Measurements from ENCODE around the gene NME5.

Gene NME5

GRCh38 chr5:138103319-138103637, 36.0 kb downstream of the NME5 start:
- Histone ChIP-seq H3K4me3 (ENCODE audit: low read length in 2 of 2) (no peak overlapping the region), H3K9ac (ENCODE audit: low read length in 2 of 2) (no peak overlapping the region), H3K36me3 (ENCODE audit: control insufficient read depth in 2 of 2, insufficient read depth in 2 of 2, low read length in 2 of 2) (no peaks in the 10 kb centered on the region), H3K4me1 (ENCODE audit: control insufficient read depth, insufficient read depth, low read length) (no peaks in the 10 kb centered on the region), H3K27ac (ENCODE audit: low read length) (no peak overlapping the region), H3K27me3 (ENCODE audit: control insufficient read depth in 1 of 2, insufficient read depth in 2 of 2, low read length in 2 of 2) (no peaks in the 10 kb centered on the region), H3K9me3 (ENCODE audit: control insufficient read depth in 2 of 2, low read length in 2 of 2) (no peaks in the 10 kb centered on the region)

- no peaks in the 10 kb centered on the region for H3K27me3 ChIP-seq (ENCODE audit: control insufficient read depth in 1 of 2, insufficient read depth in 2 of 2, low read length in 2 of 2)
- no peaks in the 10 kb centered on the region for H3K9me3 ChIP-seq (ENCODE audit: control insufficient read depth in 2 of 2, low read length in 2 of 2)
- no peak overlapping the region for H3K9ac ChIP-seq (ENCODE audit: low read length in 2 of 2)
- H3K27ac ChIP-seq (ENCODE audit: low read length), result no peak overlapping the region
- no peak overlapping the region for H3K4me3 ChIP-seq (ENCODE audit: low read length in 2 of 2)
- H3K36me3 ChIP-seq (ENCODE audit: control insufficient read depth in 2 of 2, insufficient read depth in 2 of 2, low read length in 2 of 2), result no peaks in the 10 kb centered on the region
- no peaks in the 10 kb centered on the region for H3K4me1 ChIP-seq (ENCODE audit: control insufficient read depth, insufficient read depth, low read length)
These were observed 36.5 kb downstream of the NME5 start for GRCh38 chr5:138102454-138103318.

- Histone ChIP-seq H3K27ac (ENCODE audit: low read length) (no peak overlapping the region), H3K9me3 (ENCODE audit: control insufficient read depth in 2 of 2, low read length in 2 of 2) (no peaks in the 10 kb centered on the region), H3K4me1 (ENCODE audit: control insufficient read depth, insufficient read depth, low read length) (no peaks in the 10 kb centered on the region), H3K9ac (ENCODE audit: low read length in 2 of 2) (no peak overlapping the region), H3K27me3 (ENCODE audit: control insufficient read depth in 1 of 2, insufficient read depth in 2 of 2, low read length in 2 of 2) (peaks cover 0 to 3% of the 10 kb centered on the region in 2 donors), H3K4me3 (ENCODE audit: low read length in 2 of 2) (no peak overlapping the region), H3K36me3 (ENCODE audit: control insufficient read depth in 2 of 2, insufficient read depth in 2 of 2, low read length in 2 of 2) (no peaks in the 10 kb centered on the region)
These were observed 42.0 kb downstream of the NME5 start for GRCh38 chr5:138096997-138097828.

GRCh38 chr5:138096363-138096762, 42.9 kb downstream of the NME5 start:
- Histone ChIP-seq H3K36me3 (ENCODE audit: control insufficient read depth in 2 of 2, insufficient read depth in 2 of 2, low read length in 2 of 2) (no peaks in the 10 kb centered on the region), H3K27me3 (ENCODE audit: control insufficient read depth in 1 of 2, insufficient read depth in 2 of 2, low read length in 2 of 2) (peaks cover 0 to 3% of the 10 kb centered on the region in 2 donors), H3K4me3 (ENCODE audit: low read length in 2 of 2) (no peak overlapping the region), H3K27ac (ENCODE audit: low read length) (no peak overlapping the region), H3K4me1 (ENCODE audit: control insufficient read depth, insufficient read depth, low read length) (no peaks in the 10 kb centered on the region), H3K9ac (ENCODE audit: low read length in 2 of 2) (no peak overlapping the region), H3K9me3 (ENCODE audit: control insufficient read depth in 2 of 2, low read length in 2 of 2) (no peaks in the 10 kb centered on the region)

- Histone ChIP-seq H3K4me3 (ENCODE audit: low read length in 2 of 2) (no peak overlapping the region), H3K9me3 (ENCODE audit: control insufficient read depth in 2 of 2, low read length in 2 of 2) (no peaks in the 10 kb centered on the region), H3K4me1 (ENCODE audit: control insufficient read depth, insufficient read depth, low read length) (no peaks in the 10 kb centered on the region), H3K27ac (ENCODE audit: low read length) (no peak overlapping the region), H3K27me3 (ENCODE audit: control insufficient read depth in 1 of 2, insufficient read depth in 2 of 2, low read length in 2 of 2) (peaks cover 0 to 3% of the 10 kb centered on the region in 2 donors), H3K36me3 (ENCODE audit: control insufficient read depth in 2 of 2, insufficient read depth in 2 of 2, low read length in 2 of 2) (no peaks in the 10 kb centered on the region), H3K9ac (ENCODE audit: low read length in 2 of 2) (no peak overlapping the region)
These were observed 43.9 kb downstream of the NME5 start for GRCh38 chr5:138095100-138095907.

- peaks cover 0 to 3% of the 10 kb centered on the region in 2 donors for H3K27me3 ChIP-seq (ENCODE audit: control insufficient read depth in 1 of 2, insufficient read depth in 2 of 2, low read length in 2 of 2)
- no peak overlapping the region for H3K27ac ChIP-seq (ENCODE audit: low read length)
- no peak overlapping the region for H3K9ac ChIP-seq (ENCODE audit: low read length in 2 of 2)
- no peaks in the 10 kb centered on the region for H3K9me3 ChIP-seq (ENCODE audit: control insufficient read depth in 2 of 2, low read length in 2 of 2)
- H3K4me1 ChIP-seq (ENCODE audit: control insufficient read depth, insufficient read depth, low read length), result no peaks in the 10 kb centered on the region
- no peak overlapping the region for H3K4me3 ChIP-seq (ENCODE audit: low read length in 2 of 2)
- no peaks in the 10 kb centered on the region for H3K36me3 ChIP-seq (ENCODE audit: control insufficient read depth in 2 of 2, insufficient read depth in 2 of 2, low read length in 2 of 2)
These were observed 46.2 kb downstream of the NME5 start for GRCh38 chr5:138093036-138093435.

GRCh38 chr5:138092301-138092700, 46.9 kb downstream of the NME5 start:
- no peak overlapping the region for H3K9ac ChIP-seq (ENCODE audit: low read length in 2 of 2)
- no peaks in the 10 kb centered on the region for H3K4me1 ChIP-seq (ENCODE audit: control insufficient read depth, insufficient read depth, low read length)
- H3K27me3 ChIP-seq (ENCODE audit: control insufficient read depth in 1 of 2, insufficient read depth in 2 of 2, low read length in 2 of 2), result peaks cover 0 to 3% of the 10 kb centered on the region in 2 donors
- H3K4me3 ChIP-seq (ENCODE audit: low read length in 2 of 2), result no peak overlapping the region
- H3K27ac ChIP-seq (ENCODE audit: low read length), result no peak overlapping the region
- no peaks in the 10 kb centered on the region for H3K9me3 ChIP-seq (ENCODE audit: control insufficient read depth in 2 of 2, low read length in 2 of 2)
- H3K36me3 ChIP-seq (ENCODE audit: control insufficient read depth in 2 of 2, insufficient read depth in 2 of 2, low read length in 2 of 2), result no peaks in the 10 kb centered on the region

GRCh38 chr5:138091685-138092084, 47.5 kb downstream of the NME5 start:
- no peaks in the 10 kb centered on the region for H3K4me1 ChIP-seq (ENCODE audit: control insufficient read depth, insufficient read depth, low read length)
- H3K36me3 ChIP-seq (ENCODE audit: control insufficient read depth in 2 of 2, insufficient read depth in 2 of 2, low read length in 2 of 2), result no peaks in the 10 kb centered on the region
- no peaks in the 10 kb centered on the region for H3K9me3 ChIP-seq (ENCODE audit: control insufficient read depth in 2 of 2, low read length in 2 of 2)
- H3K9ac ChIP-seq (ENCODE audit: low read length in 2 of 2), result no peak overlapping the region
- no peaks in the 10 kb centered on the region for H3K27me3 ChIP-seq (ENCODE audit: control insufficient read depth in 1 of 2, insufficient read depth in 2 of 2, low read length in 2 of 2)
- no peak overlapping the region for H3K4me3 ChIP-seq (ENCODE audit: low read length in 2 of 2)
- no peak overlapping the region for H3K27ac ChIP-seq (ENCODE audit: low read length)

GRCh38 chr5:138083702-138084101, 55.5 kb downstream of the NME5 start, which contains the start of gene WNT8A:
TSS of gene WNT8A (plus strand) at chr5:138084033. CDS start at chr5:138084128, 95 bp downstream.
- Histone ChIP-seq H3K9me3 (ENCODE audit: control insufficient read depth in 2 of 2, low read length in 2 of 2) (no peaks in the 10 kb centered on the region), H3K36me3 (ENCODE audit: control insufficient read depth in 2 of 2, insufficient read depth in 2 of 2, low read length in 2 of 2) (no peaks in the 10 kb centered on the region), H3K27ac (ENCODE audit: low read length) (no peak within 1 kb of the TSS), H3K9ac (ENCODE audit: low read length in 2 of 2) (no peak within 1 kb of the TSS), H3K4me1 (ENCODE audit: control insufficient read depth, insufficient read depth, low read length) (no peaks in the 10 kb centered on the region), H3K27me3 (ENCODE audit: control insufficient read depth in 1 of 2, insufficient read depth in 2 of 2, low read length in 2 of 2) (no peaks in the 10 kb centered on the region), H3K4me3 (ENCODE audit: low read length in 2 of 2) (no peak within 1 kb of the TSS)

- H3K4me3 ChIP-seq (ENCODE audit: low read length in 2 of 2), result no peak overlapping the region
- no peaks in the 10 kb centered on the region for H3K9me3 ChIP-seq (ENCODE audit: control insufficient read depth in 2 of 2, low read length in 2 of 2)
- no peak overlapping the region for H3K27ac ChIP-seq (ENCODE audit: low read length)
- H3K9ac ChIP-seq (ENCODE audit: low read length in 2 of 2), result no peak overlapping the region
- no peaks in the 10 kb centered on the region for H3K27me3 ChIP-seq (ENCODE audit: control insufficient read depth in 1 of 2, insufficient read depth in 2 of 2, low read length in 2 of 2)
- no peaks in the 10 kb centered on the region for H3K4me1 ChIP-seq (ENCODE audit: control insufficient read depth, insufficient read depth, low read length)
- H3K36me3 ChIP-seq (ENCODE audit: control insufficient read depth in 2 of 2, insufficient read depth in 2 of 2, low read length in 2 of 2), result no peaks in the 10 kb centered on the region
These were observed 57.2 kb downstream of the NME5 start for GRCh38 chr5:138082033-138082432.
